ENCODE measurements around the gene CNTNAP1.

Gene CNTNAP1

GRCh38 chr17:42684929-42685556, 2.7 kb downstream of the CNTNAP1 start:
- DNase-seq (ENCODE audit: insufficient read length, low spot score) (no peak), FAIRE-seq (peak; percentile 28)
- no peak for TF ChIP-seq POLR2AphosphoS5 (IDR thresholded peaks at IDR 0.05; ENCODE audit: low read depth, low read length)
- TF ChIP-seq SPI1 (IDR thresholded peaks at IDR 0.05; ENCODE audit: low read depth, low read length) = no peak

- FAIRE-seq (no peak), DNase-seq (ENCODE audit: insufficient read length, low spot score) (no peak)
- no peak for TF ChIP-seq SPI1 (IDR thresholded peaks at IDR 0.05; ENCODE audit: low read depth, low read length)
- no peak for TF ChIP-seq POLR2A (IDR thresholded peaks at IDR 0.05; ENCODE audit: low read depth, low read length)
- no peak for TF ChIP-seq PAX5 (IDR thresholded peaks at IDR 0.05; ENCODE audit: insufficient read depth, low read length, severe bottlenecking)
- TF ChIP-seq TAF1 (IDR thresholded peaks at IDR 0.05; ENCODE audit: low read depth, low read length) = no peak
- no peak for TF ChIP-seq POU2F2 (IDR thresholded peaks at IDR 0.05; ENCODE audit: low read depth, low read length)
- TF ChIP-seq POLR2AphosphoS5 (IDR thresholded peaks at IDR 0.05; ENCODE audit: low read depth, low read length) = no peak
Observed at GRCh38 chr17:42685831-42686230, 3.5 kb downstream of the CNTNAP1 start.

GRCh38 chr17:42686520-42687128, 4.3 kb downstream of the CNTNAP1 start:
- FAIRE-seq (no peak), DNase-seq (ENCODE audit: insufficient read length, low spot score) (no peak)
- TF ChIP-seq SPI1 (IDR thresholded peaks at IDR 0.05; ENCODE audit: low read depth, low read length) (no peak), PAX5 (IDR thresholded peaks at IDR 0.05; ENCODE audit: insufficient read depth, low read length, severe bottlenecking) (no peak), POU2F2 (IDR thresholded peaks at IDR 0.05; ENCODE audit: low read depth, low read length) (no peak), TAF1 (IDR thresholded peaks at IDR 0.05; ENCODE audit: low read depth, low read length) (no peak), POLR2AphosphoS5 (IDR thresholded peaks at IDR 0.05; ENCODE audit: low read depth, low read length) (no peak), POLR2A (IDR thresholded peaks at IDR 0.05; ENCODE audit: low read depth, low read length) (no peak)

- no peak for TF ChIP-seq SPI1 (IDR thresholded peaks at IDR 0.05; ENCODE audit: low read depth, low read length)
- TF ChIP-seq TAF1 (IDR thresholded peaks at IDR 0.05; ENCODE audit: low read depth, low read length) = no peak
- TF ChIP-seq POU2F2 (IDR thresholded peaks at IDR 0.05; ENCODE audit: low read depth, low read length) = no peak
- TF ChIP-seq PAX5 (IDR thresholded peaks at IDR 0.05; ENCODE audit: insufficient read depth, low read length, severe bottlenecking) = no peak
- no peak for TF ChIP-seq POLR2A (IDR thresholded peaks at IDR 0.05; ENCODE audit: low read depth, low read length)
- no peak for TF ChIP-seq POLR2AphosphoS5 (IDR thresholded peaks at IDR 0.05; ENCODE audit: low read depth, low read length)
- no peak for DNase-seq (ENCODE audit: insufficient read length, low spot score)
- FAIRE-seq = no peak
Observed at GRCh38 chr17:42687707-42688320, 5.5 kb downstream of the CNTNAP1 start.

GRCh38 chr17:42690596-42690995, 8.3 kb downstream of the CNTNAP1 start:
- FAIRE-seq (no peak), DNase-seq (ENCODE audit: insufficient read length, low spot score) (peak; percentile 1)
- TF ChIP-seq POLR2A (IDR thresholded peaks at IDR 0.05; ENCODE audit: low read depth, low read length) = no peak
- no peak for TF ChIP-seq SPI1 (IDR thresholded peaks at IDR 0.05; ENCODE audit: low read depth, low read length)
- TF ChIP-seq PAX5 (IDR thresholded peaks at IDR 0.05; ENCODE audit: insufficient read depth, low read length, severe bottlenecking) = no peak
- TF ChIP-seq TAF1 (IDR thresholded peaks at IDR 0.05; ENCODE audit: low read depth, low read length) = no peak
- no peak for TF ChIP-seq POLR2AphosphoS5 (IDR thresholded peaks at IDR 0.05; ENCODE audit: low read depth, low read length)
- TF ChIP-seq POU2F2 (IDR thresholded peaks at IDR 0.05; ENCODE audit: low read depth, low read length) = no peak

GRCh38 chr17:42691021-42691545, 8.8 kb downstream of the CNTNAP1 start:
- DNase-seq (ENCODE audit: insufficient read length, low spot score) = peak; percentile 15
- TF ChIP-seq POLR2AphosphoS5 (IDR thresholded peaks at IDR 0.05; ENCODE audit: low read depth, low read length) (no peak), SPI1 (IDR thresholded peaks at IDR 0.05; ENCODE audit: low read depth, low read length) (no peak), PAX5 (IDR thresholded peaks at IDR 0.05; ENCODE audit: insufficient read depth, low read length, severe bottlenecking) (no peak), POLR2A (IDR thresholded peaks at IDR 0.05; ENCODE audit: low read depth, low read length) (no peak), TAF1 (IDR thresholded peaks at IDR 0.05; ENCODE audit: low read depth, low read length) (no peak), POU2F2 (IDR thresholded peaks at IDR 0.05; ENCODE audit: low read depth, low read length) (no peak)
- FAIRE-seq = no peak

GRCh38 chr17:42692489-42692888, 10.2 kb downstream of the CNTNAP1 start:
- peak; percentile 5 for DNase-seq (ENCODE audit: insufficient read length, low spot score)
- no peak for FAIRE-seq
- no peak for TF ChIP-seq POLR2AphosphoS5 (IDR thresholded peaks at IDR 0.05; ENCODE audit: low read depth, low read length)
- no peak for TF ChIP-seq PAX5 (IDR thresholded peaks at IDR 0.05; ENCODE audit: insufficient read depth, low read length, severe bottlenecking)
- no peak for TF ChIP-seq POU2F2 (IDR thresholded peaks at IDR 0.05; ENCODE audit: low read depth, low read length)
- TF ChIP-seq POLR2A (IDR thresholded peaks at IDR 0.05; ENCODE audit: low read depth, low read length) = no peak
- TF ChIP-seq SPI1 (IDR thresholded peaks at IDR 0.05; ENCODE audit: low read depth, low read length) = no peak
- no peak for TF ChIP-seq TAF1 (IDR thresholded peaks at IDR 0.05; ENCODE audit: low read depth, low read length)

GRCh38 chr17:42694524-42694923, 12.2 kb downstream of the CNTNAP1 start:
- peak; percentile 61 for FAIRE-seq
- no peak for DNase-seq (ENCODE audit: insufficient read length, low spot score)
- TF ChIP-seq TAF1 (IDR thresholded peaks at IDR 0.05; ENCODE audit: low read depth, low read length) (no peak), POLR2AphosphoS5 (IDR thresholded peaks at IDR 0.05; ENCODE audit: low read depth, low read length) (no peak), PAX5 (IDR thresholded peaks at IDR 0.05; ENCODE audit: insufficient read depth, low read length, severe bottlenecking) (no peak), POU2F2 (IDR thresholded peaks at IDR 0.05; ENCODE audit: low read depth, low read length) (no peak), POLR2A (IDR thresholded peaks at IDR 0.05; ENCODE audit: low read depth, low read length) (no peak), SPI1 (IDR thresholded peaks at IDR 0.05; ENCODE audit: low read depth, low read length) (no peak)

- peak; percentile 8 for DNase-seq (ENCODE audit: insufficient read length, low spot score)
- no peak for FAIRE-seq
- TF ChIP-seq TAF1 (IDR thresholded peaks at IDR 0.05; ENCODE audit: low read depth, low read length) (no peak), SPI1 (IDR thresholded peaks at IDR 0.05; ENCODE audit: low read depth, low read length) (no peak), POLR2AphosphoS5 (IDR thresholded peaks at IDR 0.05; ENCODE audit: low read depth, low read length) (no peak), POLR2A (IDR thresholded peaks at IDR 0.05; ENCODE audit: low read depth, low read length) (no peak), POU2F2 (IDR thresholded peaks at IDR 0.05; ENCODE audit: low read depth, low read length) (no peak), PAX5 (IDR thresholded peaks at IDR 0.05; ENCODE audit: insufficient read depth, low read length, severe bottlenecking) (no peak)
Observed at GRCh38 chr17:42695500-42695899, 13.2 kb downstream of the CNTNAP1 start.

All from GM12891 (cell line).